SH-SY5Y (cell line): Measurements from ENCODE around the gene N4BP2.

Experiments
- GATA2 ChIP-seq: IDR thresholded peaks from 2 replicates; pipeline ENCODE4 v1.6.1; 2011; ENCODE audit warnings: mild to moderate bottlenecking, low read depth, low read length
- GATA3 ChIP-seq: IDR thresholded peaks from 2 replicates; pipeline ENCODE4 v1.6.1; 2011; ENCODE audit warnings: low read depth, mild to moderate bottlenecking, low read length, moderate library complexity

GRCh38 chr4:40057586-40058091 is 989 bp downstream of the N4BP2 start:
- TF ChIP-seq GATA2: no peak
- TF ChIP-seq GATA3: no peak
